ENCODE measurements around the gene AKAP6.

The AKAP6 gene

DNA sequence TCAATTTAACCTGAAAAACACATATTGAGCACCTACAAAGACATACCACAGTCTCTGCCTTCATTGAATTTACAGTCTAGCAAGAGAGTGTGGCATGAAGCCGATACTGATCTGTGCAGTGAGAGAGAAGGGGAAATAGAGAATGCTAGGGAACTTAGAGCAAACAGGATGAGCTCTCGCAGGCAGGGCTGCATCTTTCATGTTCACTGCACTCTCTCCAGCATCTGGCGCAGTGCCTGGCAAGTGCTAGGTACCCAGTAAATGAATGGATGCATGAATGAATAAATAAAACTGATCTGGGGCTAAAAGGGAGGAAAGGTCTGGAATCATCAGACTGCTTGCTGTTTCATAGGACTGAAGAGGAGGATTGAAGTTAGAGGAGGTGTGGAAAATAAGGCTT is 353.1 kb downstream of the AKAP6 start:
- Histone ChIP-seq H3K4me1 (ENCODE audit: control insufficient read depth in 1 of 2, insufficient read depth in 2 of 2, low read length in 2 of 2) (peaks cover 0 to 3% of the 10 kb centered on the region in 2 donors), H3K27ac (ENCODE audit: low read length) (no peak overlapping the region), H3K36me3 (ENCODE audit: control insufficient read depth in 1 of 2, insufficient read depth in 2 of 2, low read length in 2 of 2) (no peaks in the 10 kb centered on the region), H3K9me3 (ENCODE audit: control insufficient read depth in 1 of 2, low read length in 2 of 2) (no peaks in the 10 kb centered on the region), H3K27me3 (ENCODE audit: low read depth, low read length) (no peaks in the 10 kb centered on the region), H3K4me3 (ENCODE audit: low read depth in 1 of 2, low read length in 2 of 2) (no peak overlapping the region)

DNA sequence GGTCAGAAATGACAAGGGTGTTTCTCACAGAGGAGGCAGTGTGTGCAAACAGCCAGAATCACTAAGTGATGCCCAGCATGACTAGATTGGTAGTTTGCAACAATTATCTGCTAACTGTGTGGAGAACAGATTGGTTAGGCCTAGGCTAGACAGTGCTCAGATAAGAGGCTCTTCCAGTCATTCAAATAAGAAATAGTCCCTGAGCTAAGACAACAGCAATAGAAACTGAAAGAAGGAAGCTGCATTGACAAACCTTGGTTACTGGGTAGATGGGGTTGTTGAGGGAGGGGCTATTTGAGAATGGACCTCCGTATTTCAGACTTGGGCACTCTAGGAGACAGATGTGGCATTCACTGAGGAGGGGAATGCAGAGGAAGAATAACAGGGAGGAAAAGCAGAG is 354.6 kb downstream of the AKAP6 start:
- H3K4me1 ChIP-seq (ENCODE audit: control insufficient read depth in 1 of 2, insufficient read depth in 2 of 2, low read length in 2 of 2): no peaks in the 10 kb centered on the region
- no peak overlapping the region for H3K4me3 ChIP-seq (ENCODE audit: low read depth in 1 of 2, low read length in 2 of 2)
- no peaks in the 10 kb centered on the region for H3K36me3 ChIP-seq (ENCODE audit: control insufficient read depth in 1 of 2, insufficient read depth in 2 of 2, low read length in 2 of 2)
- H3K27me3 ChIP-seq (ENCODE audit: low read depth, low read length): no peaks in the 10 kb centered on the region
- no peaks in the 10 kb centered on the region for H3K9me3 ChIP-seq (ENCODE audit: control insufficient read depth in 1 of 2, low read length in 2 of 2)
- H3K27ac ChIP-seq (ENCODE audit: low read length): no peak overlapping the region

DNA sequence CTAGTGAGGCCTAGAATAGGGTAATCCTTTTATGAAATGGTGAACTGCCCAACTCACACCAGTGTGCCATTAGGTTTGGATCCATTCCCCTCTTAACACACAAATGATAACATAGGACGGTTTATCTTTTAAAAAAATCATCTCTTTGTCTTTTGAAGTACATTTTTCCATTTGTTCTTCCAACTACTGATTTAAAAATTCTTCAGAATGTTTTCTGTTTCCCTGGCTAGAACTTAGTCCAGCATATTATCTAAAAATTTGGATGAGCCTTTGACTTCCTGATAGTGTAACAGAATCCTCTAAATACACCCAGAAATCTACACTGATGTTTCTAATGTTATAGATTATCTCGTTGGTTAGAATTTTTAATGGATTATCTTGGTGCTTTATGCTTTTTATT is 359.8 kb downstream of the AKAP6 start:
- no peak overlapping the region for H3K4me3 ChIP-seq (ENCODE audit: low read depth in 1 of 2, low read length in 2 of 2)
- no peaks in the 10 kb centered on the region for H3K4me1 ChIP-seq (ENCODE audit: control insufficient read depth in 1 of 2, insufficient read depth in 2 of 2, low read length in 2 of 2)

DNA sequence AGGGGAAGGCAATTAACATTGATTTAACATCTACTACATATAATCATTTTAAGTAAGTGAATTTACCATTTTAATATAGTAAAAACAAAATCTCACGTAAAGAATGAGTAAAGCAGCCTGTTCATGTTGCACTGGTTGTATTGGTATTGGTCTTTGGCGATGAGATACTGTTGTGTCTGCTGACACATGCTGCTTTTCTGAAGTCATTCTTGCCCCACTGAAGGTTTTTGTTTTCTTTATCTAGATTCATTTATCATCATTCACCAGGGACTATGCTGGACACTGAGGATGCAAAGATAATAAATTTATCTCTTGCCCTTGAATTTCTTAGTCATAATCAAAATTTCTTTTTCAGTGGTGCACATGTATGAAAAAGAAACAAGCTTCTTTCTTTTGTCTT is 363.3 kb downstream of the AKAP6 start:
- Histone ChIP-seq H3K27ac (ENCODE audit: low read length) (no peak overlapping the region), H3K4me1 (ENCODE audit: control insufficient read depth in 1 of 2, insufficient read depth in 2 of 2, low read length in 2 of 2) (no peaks in the 10 kb centered on the region), H3K27me3 (ENCODE audit: low read depth, low read length) (no peaks in the 10 kb centered on the region), H3K36me3 (ENCODE audit: control insufficient read depth in 1 of 2, insufficient read depth in 2 of 2, low read length in 2 of 2) (no peaks in the 10 kb centered on the region), H3K9me3 (ENCODE audit: control insufficient read depth in 1 of 2, low read length in 2 of 2) (no peaks in the 10 kb centered on the region), H3K4me3 (ENCODE audit: low read depth in 1 of 2, low read length in 2 of 2) (no peak overlapping the region)

More for the DNA sequence above, 359.8 kb downstream of the AKAP6 start:
- no peaks in the 10 kb centered on the region for H3K9me3 ChIP-seq (ENCODE audit: control insufficient read depth in 1 of 2, low read length in 2 of 2)
- no peaks in the 10 kb centered on the region for H3K36me3 ChIP-seq (ENCODE audit: control insufficient read depth in 1 of 2, insufficient read depth in 2 of 2, low read length in 2 of 2)
- H3K27me3 ChIP-seq (ENCODE audit: low read depth, low read length): no peaks in the 10 kb centered on the region
- H3K27ac ChIP-seq (ENCODE audit: low read length): no peak overlapping the region

DNA sequence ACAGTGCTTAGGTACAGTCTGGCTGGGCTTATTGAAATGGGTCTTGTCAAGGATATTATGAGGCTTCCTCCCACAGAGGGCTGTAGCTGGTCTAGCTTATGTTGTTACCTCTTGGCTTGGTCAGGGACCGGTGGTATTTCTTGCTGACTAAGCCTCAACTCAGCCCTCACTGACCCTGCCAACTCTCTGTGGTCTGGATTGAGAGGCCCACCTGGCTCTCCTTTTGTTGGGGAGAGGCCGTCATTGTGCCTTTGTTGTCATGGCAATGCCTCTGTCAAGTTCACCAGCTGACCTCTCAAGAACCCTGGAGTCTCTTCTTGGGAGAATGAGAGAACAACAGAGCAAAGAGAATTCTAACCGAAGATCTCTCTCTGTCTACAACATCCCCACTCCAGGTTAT is 364.0 kb downstream of the AKAP6 start:
- Histone ChIP-seq H3K27ac (ENCODE audit: low read length) (no peak overlapping the region), H3K9me3 (ENCODE audit: control insufficient read depth in 1 of 2, low read length in 2 of 2) (no peaks in the 10 kb centered on the region), H3K36me3 (ENCODE audit: control insufficient read depth in 1 of 2, insufficient read depth in 2 of 2, low read length in 2 of 2) (no peaks in the 10 kb centered on the region), H3K4me3 (ENCODE audit: low read depth in 1 of 2, low read length in 2 of 2) (no peak overlapping the region), H3K27me3 (ENCODE audit: low read depth, low read length) (no peaks in the 10 kb centered on the region), H3K4me1 (ENCODE audit: control insufficient read depth in 1 of 2, insufficient read depth in 2 of 2, low read length in 2 of 2) (no peaks in the 10 kb centered on the region)

DNA sequence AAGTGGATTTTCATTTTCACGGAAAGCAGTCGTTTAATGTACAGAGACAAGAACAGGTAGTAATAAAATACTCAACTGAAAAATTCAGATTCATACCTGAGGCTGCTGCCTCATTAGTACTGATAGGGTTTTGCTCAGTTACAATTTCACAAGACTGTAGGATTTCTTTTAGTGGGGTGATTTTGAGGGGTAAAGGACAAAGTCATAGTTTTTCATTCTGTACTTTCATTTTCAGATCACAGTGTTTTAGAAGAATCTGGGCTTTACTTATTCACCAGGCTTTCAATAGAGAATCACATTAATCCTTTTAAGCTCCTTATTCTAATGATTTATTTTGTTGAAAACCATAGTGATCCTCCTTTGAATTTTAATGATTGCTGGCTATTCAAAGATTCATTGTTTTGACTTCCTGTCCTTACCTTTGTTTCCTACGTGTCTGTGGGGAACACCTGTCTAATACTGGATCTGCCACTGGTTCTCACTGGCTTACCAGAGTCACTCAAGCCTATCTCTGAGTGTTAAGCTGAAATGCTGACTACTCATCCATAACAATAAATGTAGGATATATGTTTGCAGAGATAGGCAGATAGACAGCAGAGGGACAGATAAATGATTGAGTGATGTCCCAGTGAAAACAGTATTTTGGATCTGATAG is 365.8 kb downstream of the AKAP6 start:
- no peaks in the 10 kb centered on the region for H3K36me3 ChIP-seq (ENCODE audit: control insufficient read depth in 1 of 2, insufficient read depth in 2 of 2, low read length in 2 of 2)
- no peaks in the 10 kb centered on the region for H3K4me1 ChIP-seq (ENCODE audit: control insufficient read depth in 1 of 2, insufficient read depth in 2 of 2, low read length in 2 of 2)
- no peaks in the 10 kb centered on the region for H3K9me3 ChIP-seq (ENCODE audit: control insufficient read depth in 1 of 2, low read length in 2 of 2)
- no peak overlapping the region for H3K27ac ChIP-seq (ENCODE audit: low read length)
- H3K4me3 ChIP-seq (ENCODE audit: low read depth in 1 of 2, low read length in 2 of 2): no peak overlapping the region
- H3K27me3 ChIP-seq (ENCODE audit: low read depth, low read length): no peaks in the 10 kb centered on the region

DNA sequence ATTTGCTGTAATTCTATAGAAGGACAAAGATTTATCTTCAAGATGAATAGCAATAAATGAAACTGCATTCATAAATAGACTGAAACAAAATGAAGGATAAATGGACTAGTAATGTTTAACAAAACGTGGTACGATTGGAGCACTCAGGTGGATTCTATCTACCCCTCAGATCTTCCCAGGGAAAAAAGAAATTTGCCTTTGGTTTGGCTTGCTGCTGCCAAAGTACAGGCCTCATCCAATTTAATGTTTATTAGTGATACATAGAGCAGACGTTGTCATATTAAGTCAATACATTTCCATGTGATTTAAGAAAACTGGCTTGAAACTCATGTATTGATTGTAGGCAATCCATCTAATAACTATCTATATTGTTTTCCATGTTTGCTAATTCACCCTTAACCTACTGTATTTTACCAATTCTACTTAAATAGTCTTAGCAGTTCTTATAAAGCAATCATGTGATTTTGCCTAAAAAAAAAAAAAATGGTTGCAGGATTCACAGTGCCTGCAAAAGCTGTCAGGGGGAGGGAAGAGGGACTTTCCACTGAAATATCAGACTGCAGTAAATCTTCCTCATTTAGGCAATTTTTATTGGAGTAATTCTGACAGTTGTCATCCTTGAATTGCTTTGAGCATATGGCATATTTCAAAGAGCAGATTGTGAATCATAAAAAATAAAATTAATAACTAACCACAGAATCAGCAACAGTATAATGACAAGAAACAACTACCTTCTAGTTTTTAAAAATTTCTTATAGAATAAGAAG is 367.4 kb downstream of the AKAP6 start:
- H3K36me3 ChIP-seq (ENCODE audit: control insufficient read depth in 1 of 2, insufficient read depth in 2 of 2, low read length in 2 of 2): no peaks in the 10 kb centered on the region
- no peaks in the 10 kb centered on the region for H3K9me3 ChIP-seq (ENCODE audit: control insufficient read depth in 1 of 2, low read length in 2 of 2)
- no peak overlapping the region for H3K27ac ChIP-seq (ENCODE audit: low read length)
- no peaks in the 10 kb centered on the region for H3K27me3 ChIP-seq (ENCODE audit: low read depth, low read length)
- H3K4me3 ChIP-seq (ENCODE audit: low read depth in 1 of 2, low read length in 2 of 2): no peak overlapping the region
- no peaks in the 10 kb centered on the region for H3K4me1 ChIP-seq (ENCODE audit: control insufficient read depth in 1 of 2, insufficient read depth in 2 of 2, low read length in 2 of 2)

DNA sequence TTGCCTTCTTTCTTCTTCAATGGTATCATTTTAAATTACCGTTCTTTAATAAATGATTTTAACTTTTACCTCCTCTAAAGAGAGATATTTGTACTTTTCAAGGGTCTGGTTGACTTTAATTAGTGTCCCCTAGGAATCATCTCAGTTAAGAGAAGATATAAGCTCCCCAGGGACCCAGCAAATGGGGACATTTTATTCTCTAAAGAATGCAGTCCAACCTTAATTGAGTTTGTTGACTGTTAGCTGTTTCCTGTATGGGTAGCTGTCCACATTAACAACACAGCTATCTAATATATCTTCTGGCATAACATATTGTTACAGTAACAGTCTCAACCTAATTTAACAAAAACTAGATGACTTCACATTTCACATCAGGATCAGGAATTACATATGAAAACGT is 368.0 kb downstream of the AKAP6 start:
- Histone ChIP-seq H3K4me3 (ENCODE audit: low read depth in 1 of 2, low read length in 2 of 2) (no peak overlapping the region), H3K27ac (ENCODE audit: low read length) (no peak overlapping the region), H3K4me1 (ENCODE audit: control insufficient read depth in 1 of 2, insufficient read depth in 2 of 2, low read length in 2 of 2) (no peaks in the 10 kb centered on the region), H3K36me3 (ENCODE audit: control insufficient read depth in 1 of 2, insufficient read depth in 2 of 2, low read length in 2 of 2) (no peaks in the 10 kb centered on the region), H3K27me3 (ENCODE audit: low read depth, low read length) (no peaks in the 10 kb centered on the region), H3K9me3 (ENCODE audit: control insufficient read depth in 1 of 2, low read length in 2 of 2) (no peaks in the 10 kb centered on the region)

DNA sequence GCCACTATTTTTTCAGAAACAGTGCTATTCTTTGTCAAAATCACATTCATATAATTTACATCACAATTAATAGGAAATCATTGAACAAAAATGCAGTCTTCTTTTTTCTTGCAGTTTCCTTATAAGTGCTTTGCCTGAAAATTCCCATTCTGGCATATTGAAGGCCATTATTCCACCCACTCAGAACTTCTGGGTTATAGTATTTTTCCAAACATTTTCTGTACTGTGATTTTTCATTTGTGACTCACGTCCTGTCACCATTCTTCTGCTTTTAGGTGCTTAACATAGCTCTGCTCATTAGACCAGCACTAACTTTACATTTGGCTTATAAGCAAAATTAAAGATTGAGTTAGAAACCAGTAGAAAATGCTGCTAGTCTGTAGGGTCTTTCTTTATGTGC is 368.6 kb downstream of the AKAP6 start:
- no peak overlapping the region for H3K27ac ChIP-seq (ENCODE audit: low read length)
- no peaks in the 10 kb centered on the region for H3K36me3 ChIP-seq (ENCODE audit: control insufficient read depth in 1 of 2, insufficient read depth in 2 of 2, low read length in 2 of 2)
- no peaks in the 10 kb centered on the region for H3K4me1 ChIP-seq (ENCODE audit: control insufficient read depth in 1 of 2, insufficient read depth in 2 of 2, low read length in 2 of 2)
- H3K4me3 ChIP-seq (ENCODE audit: low read depth in 1 of 2, low read length in 2 of 2): no peak overlapping the region
- H3K9me3 ChIP-seq (ENCODE audit: control insufficient read depth in 1 of 2, low read length in 2 of 2): no peaks in the 10 kb centered on the region
- no peaks in the 10 kb centered on the region for H3K27me3 ChIP-seq (ENCODE audit: low read depth, low read length)

DNA sequence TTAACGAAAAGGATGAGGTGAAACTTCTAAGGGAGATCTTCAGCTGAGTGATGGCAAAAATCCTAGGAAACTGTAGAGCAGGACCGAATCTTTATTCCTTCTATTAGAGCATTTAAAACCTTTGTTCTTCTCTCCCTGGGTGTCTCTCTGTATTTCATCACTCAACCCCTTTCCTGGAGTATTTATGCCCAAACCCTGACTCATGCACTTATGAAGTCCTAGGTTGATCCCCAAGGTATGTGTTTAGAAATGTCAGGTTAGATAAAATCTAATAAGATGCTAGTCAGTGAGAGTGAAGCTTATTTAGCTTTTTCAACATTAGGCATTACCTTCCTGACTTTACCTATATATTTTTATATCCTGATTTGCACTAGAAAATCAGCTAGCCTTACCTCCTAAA is 369.7 kb downstream of the AKAP6 start:
- H3K4me1 ChIP-seq (ENCODE audit: control insufficient read depth in 1 of 2, insufficient read depth in 2 of 2, low read length in 2 of 2): peaks cover 2 to 3% of the 10 kb centered on the region in 2 donors
- H3K36me3 ChIP-seq (ENCODE audit: control insufficient read depth in 1 of 2, insufficient read depth in 2 of 2, low read length in 2 of 2): no peaks in the 10 kb centered on the region
- H3K27me3 ChIP-seq (ENCODE audit: low read depth, low read length): no peaks in the 10 kb centered on the region
- H3K4me3 ChIP-seq (ENCODE audit: low read depth in 1 of 2, low read length in 2 of 2): no peak overlapping the region
- no peak overlapping the region for H3K27ac ChIP-seq (ENCODE audit: low read length)
- no peaks in the 10 kb centered on the region for H3K9me3 ChIP-seq (ENCODE audit: control insufficient read depth in 1 of 2, low read length in 2 of 2)

DNA sequence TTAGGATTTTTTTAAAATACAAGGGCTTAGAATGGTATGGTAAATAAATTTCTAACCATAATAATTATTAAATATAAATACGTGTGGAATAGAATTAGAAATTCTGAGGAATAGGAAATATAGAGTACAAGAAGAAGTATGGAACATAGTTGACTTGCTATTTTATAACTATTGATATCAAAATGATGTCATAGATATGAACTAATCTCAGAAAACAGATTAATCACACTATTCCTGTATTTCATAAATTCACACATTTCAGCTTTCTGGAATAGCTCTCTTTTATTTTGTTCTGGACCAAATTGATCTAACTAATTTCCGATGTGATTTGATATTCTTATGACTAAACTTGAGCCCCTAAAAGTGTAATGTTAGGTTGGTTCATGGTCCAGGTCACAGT is 372.4 kb downstream of the AKAP6 start:
- no peaks in the 10 kb centered on the region for H3K27me3 ChIP-seq (ENCODE audit: low read depth, low read length)
- H3K9me3 ChIP-seq (ENCODE audit: control insufficient read depth in 1 of 2, low read length in 2 of 2): no peaks in the 10 kb centered on the region
- no peaks in the 10 kb centered on the region for H3K36me3 ChIP-seq (ENCODE audit: control insufficient read depth in 1 of 2, insufficient read depth in 2 of 2, low read length in 2 of 2)
- peaks cover 3 to 5% of the 10 kb centered on the region in 2 donors for H3K4me1 ChIP-seq (ENCODE audit: control insufficient read depth in 1 of 2, insufficient read depth in 2 of 2, low read length in 2 of 2)
- H3K27ac ChIP-seq (ENCODE audit: low read length): no peak overlapping the region
- H3K4me3 ChIP-seq (ENCODE audit: low read depth in 1 of 2, low read length in 2 of 2): no peak overlapping the region

DNA sequence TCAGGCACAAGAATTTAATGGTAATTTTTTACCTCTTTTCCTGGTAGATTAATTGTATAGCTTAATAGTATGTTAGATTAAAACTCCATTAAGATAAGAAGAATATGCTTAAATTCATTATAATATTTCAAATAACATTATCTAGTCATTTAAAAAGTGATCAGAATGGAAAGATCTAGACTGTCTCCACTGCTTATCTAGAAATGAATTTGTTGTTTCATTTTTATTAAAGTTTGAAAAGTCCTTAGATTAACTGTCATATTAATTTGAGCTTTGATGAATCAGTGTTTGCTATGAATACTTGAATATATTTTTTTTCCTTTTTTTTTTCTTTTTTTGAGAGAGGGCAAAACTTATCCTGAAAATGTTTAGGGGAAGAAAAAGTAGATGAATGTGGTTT is 373.0 kb downstream of the AKAP6 start:
- H3K9me3 ChIP-seq (ENCODE audit: control insufficient read depth in 1 of 2, low read length in 2 of 2): no peaks in the 10 kb centered on the region
- H3K27me3 ChIP-seq (ENCODE audit: low read depth, low read length): no peaks in the 10 kb centered on the region
- peak overlapping the region; percentile 80 for H3K27ac ChIP-seq (ENCODE audit: low read length)
- no peaks in the 10 kb centered on the region for H3K36me3 ChIP-seq (ENCODE audit: control insufficient read depth in 1 of 2, insufficient read depth in 2 of 2, low read length in 2 of 2)
- H3K4me1 ChIP-seq (ENCODE audit: control insufficient read depth in 1 of 2, insufficient read depth in 2 of 2, low read length in 2 of 2): peaks cover 3 to 5% of the 10 kb centered on the region in 2 donors
- no peak overlapping the region for H3K4me3 ChIP-seq (ENCODE audit: low read depth in 1 of 2, low read length in 2 of 2)
